AG10803 (cell line): ENCODE results near the gene MAF.

ENCODE experiments used
- DNase-seq: peaks from one replicate; pipeline ENCODE4 v3.0.0; 2010; ENCODE audit warnings: low read depth
- H3K4me3 ChIP-seq: 2 replicates; pipeline ENCODE4 v1.5.1; 2011; ENCODE audit warnings: mild to moderate bottlenecking, low read length, control low read depth
- TF ChIP-seq, protein P1 (sequence below): conservative IDR thresholded peaks from 2 replicates; pipeline ENCODE4 v1.5.1; 2011; ENCODE audit warnings: mild to moderate bottlenecking, low read length, control low read depth, inconsistent platforms

Gene MAF

DNA sequence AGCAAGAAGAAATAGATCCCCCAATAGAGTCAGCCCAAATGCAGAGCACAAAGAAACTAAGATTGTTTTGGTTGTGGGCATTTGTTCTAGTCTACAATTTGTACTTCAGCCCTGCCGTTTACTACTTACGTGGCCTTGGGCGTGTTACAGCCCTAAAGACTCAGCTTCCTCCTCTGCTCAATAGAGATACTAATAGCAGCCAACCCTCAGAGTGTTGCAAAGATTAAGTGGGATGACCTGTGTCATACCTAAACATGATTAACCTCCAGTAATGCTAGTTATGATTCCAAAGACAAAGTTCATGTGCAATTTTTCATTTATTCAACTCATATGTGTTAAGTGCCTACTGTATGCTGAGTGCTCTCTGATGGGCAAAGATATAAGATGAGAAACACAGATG, 43.1 kb downstream of the MAF start:
- no peak for DNase-seq
- TF ChIP-seq, protein P1, sequence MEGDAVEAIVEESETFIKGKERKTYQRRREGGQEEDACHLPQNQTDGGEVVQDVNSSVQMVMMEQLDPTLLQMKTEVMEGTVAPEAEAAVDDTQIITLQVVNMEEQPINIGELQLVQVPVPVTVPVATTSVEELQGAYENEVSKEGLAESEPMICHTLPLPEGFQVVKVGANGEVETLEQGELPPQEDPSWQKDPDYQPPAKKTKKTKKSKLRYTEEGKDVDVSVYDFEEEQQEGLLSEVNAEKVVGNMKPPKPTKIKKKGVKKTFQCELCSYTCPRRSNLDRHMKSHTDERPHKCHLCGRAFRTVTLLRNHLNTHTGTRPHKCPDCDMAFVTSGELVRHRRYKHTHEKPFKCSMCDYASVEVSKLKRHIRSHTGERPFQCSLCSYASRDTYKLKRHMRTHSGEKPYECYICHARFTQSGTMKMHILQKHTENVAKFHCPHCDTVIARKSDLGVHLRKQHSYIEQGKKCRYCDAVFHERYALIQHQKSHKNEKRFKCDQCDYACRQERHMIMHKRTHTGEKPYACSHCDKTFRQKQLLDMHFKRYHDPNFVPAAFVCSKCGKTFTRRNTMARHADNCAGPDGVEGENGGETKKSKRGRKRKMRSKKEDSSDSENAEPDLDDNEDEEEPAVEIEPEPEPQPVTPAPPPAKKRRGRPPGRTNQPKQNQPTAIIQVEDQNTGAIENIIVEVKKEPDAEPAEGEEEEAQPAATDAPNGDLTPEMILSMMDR: no peak
- H3K4me3 ChIP-seq: no peak overlapping the region

DNA sequence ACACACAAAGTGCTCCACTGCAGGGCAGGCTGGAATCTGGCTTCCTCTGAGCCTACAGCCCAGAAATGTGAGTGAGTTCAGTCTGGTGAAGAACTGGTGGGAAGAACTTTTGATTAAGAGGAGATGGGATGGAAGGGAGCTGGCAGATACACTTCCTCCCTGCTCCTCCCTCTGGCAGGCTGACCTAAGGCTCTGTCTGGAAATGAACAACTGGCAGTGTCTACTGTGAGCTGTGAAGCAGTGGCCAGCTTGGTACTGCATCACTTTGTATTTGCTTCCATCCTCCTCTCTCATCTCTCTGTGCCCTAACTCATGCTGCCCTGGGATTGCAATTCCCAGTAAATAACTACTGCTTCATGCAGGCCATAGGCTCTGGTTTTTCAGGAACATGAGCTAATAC, 45.6 kb downstream of the MAF start:
- no peak for DNase-seq
- TF ChIP-seq, protein P1: no peak
- H3K4me3 ChIP-seq: no peak overlapping the region

DNA sequence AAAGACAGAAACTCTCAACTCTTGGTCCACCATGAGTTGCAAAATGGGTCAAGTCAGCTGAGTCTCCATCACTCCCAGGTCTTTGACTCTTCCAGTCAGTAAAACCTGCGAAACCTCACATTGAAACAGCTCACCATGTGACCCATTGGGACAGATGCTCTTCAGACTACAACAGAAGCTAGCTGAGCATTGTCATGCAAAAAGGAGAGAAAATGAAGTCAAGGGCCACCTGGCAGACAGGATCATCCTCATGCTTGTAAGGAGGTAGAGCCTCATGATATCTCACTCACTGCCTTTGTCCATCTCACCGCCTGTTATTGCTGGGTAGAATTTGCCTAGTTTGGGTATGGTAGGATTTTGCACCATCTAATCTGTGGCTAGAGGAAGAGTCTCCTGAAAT, 50.2 kb downstream of the MAF start:
- no peak for DNase-seq
- TF ChIP-seq, protein P1: no peak
- no peak overlapping the region for H3K4me3 ChIP-seq

DNA sequence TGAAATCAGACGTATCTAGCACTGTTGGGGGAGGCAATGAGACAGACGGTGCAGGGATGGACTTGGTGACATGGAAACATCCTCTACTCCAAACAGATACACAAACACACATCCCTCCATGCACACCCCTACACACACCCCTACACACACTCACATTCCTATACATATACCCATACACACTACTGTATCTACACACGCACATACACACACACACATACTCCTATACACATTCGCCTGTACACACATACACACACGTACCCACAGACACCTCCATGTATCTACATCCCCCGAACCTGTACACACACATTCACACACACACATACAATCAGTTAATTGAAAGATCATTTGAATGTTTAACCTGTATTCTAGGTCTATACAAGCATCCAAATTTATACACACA, 53.5 kb downstream of the MAF start:
- TF ChIP-seq, protein P1: no peak
- H3K4me3 ChIP-seq: no peak overlapping the region

More for the DNA sequence above, 53.5 kb downstream of the MAF start:
- DNase-seq: no peak
